ENCODE measurements around the gene BORCS8. TPM values are rescaled to one million over a fixed set of nuclear protein-coding genes. Genes with fewer than 3 reads are reported as not detected.
"Not testable (repeated sequence)": the region's sequence is repeated elsewhere in the genome, so short reads cannot be mapped to it uniquely, and the experiment has no call there.

The BORCS8 gene
- total RNA-seq, 2 donors from 2014 or later: 11.6 to 26.9 TPM

GRCh38 chr19:19146865-19147264 is 45.1 kb downstream of the BORCS8 start:
- Mint-ChIP-seq H3K36me3 (no peaks in the 10 kb centered on the region), H3K27ac (no peak overlapping the region), H3K9me3 (no peaks in the 10 kb centered on the region)
- no peak for ATAC-seq
- no peak for DNase-seq (ENCODE audit: low spot score in 2 of 2)

GRCh38 chr19:19145684-19146608 is 46.0 kb downstream of the BORCS8 start:
- ATAC-seq (peak; percentile 78 to 88), DNase-seq (ENCODE audit: low spot score in 2 of 2) (peak; percentile 82 to 98)
- no peak overlapping the region for H3K27ac Mint-ChIP-seq
- H3K9me3 Mint-ChIP-seq: no peaks in the 10 kb centered on the region
- no peaks in the 10 kb centered on the region for H3K36me3 Mint-ChIP-seq

GRCh38 chr19:19145281-19145680 is 46.7 kb downstream of the BORCS8 start:
- ATAC-seq: no peak

GRCh38 chr19:19142347-19142746 is 49.6 kb downstream of the BORCS8 start:
- Mint-ChIP-seq H3K9me3 (no peaks in the 10 kb centered on the region), H3K36me3 (peaks cover 0 to 7% of the 10 kb centered on the region in 2 donors), H3K27ac (no peak overlapping the region)
- DNase-seq (ENCODE audit: low spot score in 2 of 2) (no peak), ATAC-seq (no peak)

More at GRCh38 chr19:19145281-19145680, 46.7 kb downstream of the BORCS8 start:
- DNase-seq (ENCODE audit: low spot score in 2 of 2): no peak
- no peak overlapping the region for H3K27ac Mint-ChIP-seq
- H3K9me3 Mint-ChIP-seq: no peaks in the 10 kb centered on the region
- H3K36me3 Mint-ChIP-seq: no peaks in the 10 kb centered on the region

GRCh38 chr19:19140476-19140875 is 51.5 kb downstream of the BORCS8 start:
- DNase-seq (ENCODE audit: low spot score in 2 of 2) (no peak), ATAC-seq (no peak)
- H3K9me3 Mint-ChIP-seq: no peaks in the 10 kb centered on the region
- H3K27ac Mint-ChIP-seq: no peak overlapping the region
- H3K36me3 Mint-ChIP-seq: peaks cover 0 to 7% of the 10 kb centered on the region in 2 donors

GRCh38 chr19:19139876-19140229 is 52.1 kb downstream of the BORCS8 start:
- Mint-ChIP-seq H3K9me3 (no peaks in the 10 kb centered on the region), H3K36me3 (peaks cover 0 to 7% of the 10 kb centered on the region in 2 donors), H3K27ac (no peak overlapping the region)
- DNase-seq (ENCODE audit: low spot score in 2 of 2) (no peak), ATAC-seq (no peak)

- ATAC-seq (peak; percentile 100), DNase-seq (ENCODE audit: low spot score in 2 of 2) (peak; percentile 96 to 99)
- H3K27ac Mint-ChIP-seq: peak within 1 kb of the TSS; percentile 99
- H3K36me3 Mint-ChIP-seq: peaks cover 7 to 9% of the 10 kb centered on the region in 2 donors
- H3K9me3 Mint-ChIP-seq: peaks cover 0 to 4% of the 10 kb centered on the region in 2 donors
These were observed 53.6 kb downstream of the BORCS8 start, which contains the start of gene TMEM161A for GRCh38 chr19:19138109-19138981. Gene TMEM161A (minus strand): TSS chr19:19138478. CDS start chr19:19138428, 50 bp downstream.

- DNase-seq (ENCODE audit: low spot score in 2 of 2): no peak
- peak overlapping the region; percentile 99 for H3K27ac Mint-ChIP-seq
- peaks cover 8 to 16% of the 10 kb centered on the region in 2 donors for H3K36me3 Mint-ChIP-seq
- H3K9me3 Mint-ChIP-seq: peaks cover 0 to 4% of the 10 kb centered on the region in 2 donors
- ATAC-seq: no peak
These were observed 54.3 kb downstream of the BORCS8 start for GRCh38 chr19:19137556-19138108.

GRCh38 chr19:19135713-19136112 is 56.2 kb downstream of the BORCS8 start:
- H3K9me3 Mint-ChIP-seq; H3K27ac Mint-ChIP-seq; ATAC-seq; DNase-seq (ENCODE audit: low spot score in 2 of 2): not testable (repeated sequence)
- H3K36me3 Mint-ChIP-seq: peaks cover 17 to 25% of the 10 kb centered on the region in 2 donors

GRCh38 chr19:19134687-19135158 is 57.2 kb downstream of the BORCS8 start:
- ATAC-seq (no peak), DNase-seq (ENCODE audit: low spot score in 2 of 2) (peak in 1 of 2 donors; percentile 49)
- H3K36me3 Mint-ChIP-seq: peaks cover 17 to 25% of the 10 kb centered on the region in 2 donors
- H3K27ac Mint-ChIP-seq: no peak overlapping the region
- H3K9me3 Mint-ChIP-seq: peaks cover 3 to 4% of the 10 kb centered on the region in 2 donors

GRCh38 chr19:19133985-19134384 is 58.0 kb downstream of the BORCS8 start:
- DNase-seq (ENCODE audit: low spot score in 2 of 2) (no peak), ATAC-seq (no peak)
- H3K9me3 Mint-ChIP-seq: peaks cover 3 to 4% of the 10 kb centered on the region in 2 donors
- no peak overlapping the region for H3K27ac Mint-ChIP-seq
- peaks cover 17 to 25% of the 10 kb centered on the region in 2 donors for H3K36me3 Mint-ChIP-seq

- H3K9me3 Mint-ChIP-seq: peaks cover 3 to 6% of the 10 kb centered on the region in 2 donors
- H3K27ac Mint-ChIP-seq: no peak overlapping the region
- peaks cover 11 to 28% of the 10 kb centered on the region in 2 donors for H3K36me3 Mint-ChIP-seq
- ATAC-seq: no peak
- DNase-seq (ENCODE audit: low spot score in 2 of 2): no peak
These were observed 59.0 kb downstream of the BORCS8 start for GRCh38 chr19:19132912-19133311.

- no peak overlapping the region for H3K27ac Mint-ChIP-seq
These were observed 60.0 kb downstream of the BORCS8 start for GRCh38 chr19:19131989-19132388.

More at GRCh38 chr19:19131989-19132388, 60.0 kb downstream of the BORCS8 start:
- Mint-ChIP-seq H3K9me3 (peaks cover 3 to 8% of the 10 kb centered on the region in 2 donors), H3K36me3 (peaks cover 9 to 31% of the 10 kb centered on the region in 2 donors)
- no peak for DNase-seq (ENCODE audit: low spot score in 2 of 2)
- no peak for ATAC-seq
